Measurements from ENCODE around the gene CTNNA2. TPM values are rescaled to one million over a fixed set of nuclear protein-coding genes. Genes with fewer than 3 reads are reported as not detected.

The CTNNA2 gene
- total RNA-seq, 2 donors from 2014 or later: 0.37 to 0.92 TPM

- ATAC-seq (no peak), DNase-seq (no peak)
- intact Hi-C loops (cut with DNase I, micrococcal nuclease): no loop called here
Measured at GRCh38 chr2:79944205-79944604, 431.4 kb downstream of the CTNNA2 start.

GRCh38 chr2:79945653-79946445 is 433.0 kb downstream of the CTNNA2 start:
- intact Hi-C loops (cut with DNase I, micrococcal nuclease): no loop called here
- ATAC-seq (no peak), DNase-seq (no peak)

- DNase-seq (no peak), ATAC-seq (no peak)
- intact Hi-C loops (cut with DNase I, micrococcal nuclease): no loop called here
Measured at GRCh38 chr2:79947751-79948150, 434.9 kb downstream of the CTNNA2 start.

GRCh38 chr2:79950526-79950925 is 437.7 kb downstream of the CTNNA2 start:
- ATAC-seq (no peak), DNase-seq (no peak)
- intact Hi-C loops (cut with DNase I, micrococcal nuclease): no loop called here

- ATAC-seq (no peak), DNase-seq (no peak)
- intact Hi-C loops (cut with DNase I, micrococcal nuclease): no loop called here
Measured at GRCh38 chr2:79952616-79953015, 439.8 kb downstream of the CTNNA2 start.

GRCh38 chr2:79960035-79960434 is 447.2 kb downstream of the CTNNA2 start:
- no peak for DNase-seq
- ATAC-seq: no peak
- intact Hi-C loops (cut with DNase I, micrococcal nuclease): no loop called here

- peak; percentile 17 to 52 for DNase-seq
Measured at GRCh38 chr2:79960519-79960918, 447.7 kb downstream of the CTNNA2 start.

GRCh38 chr2:79964966-79965365 is 452.1 kb downstream of the CTNNA2 start:
- no peak for DNase-seq
- ATAC-seq: no peak
- intact Hi-C loops (cut with DNase I, micrococcal nuclease): no loop called here

More at GRCh38 chr2:79960519-79960918, 447.7 kb downstream of the CTNNA2 start:
- peak; percentile 93 for ATAC-seq
- intact Hi-C loops (cut with DNase I, micrococcal nuclease): no loop called here

- intact Hi-C loops (cut with DNase I, micrococcal nuclease): no loop called here
- DNase-seq (no peak), ATAC-seq (peak; percentile 86)
Measured at GRCh38 chr2:79966369-79966768, 453.5 kb downstream of the CTNNA2 start.

- DNase-seq (peak in 1 of 2 donors; percentile 29), ATAC-seq (peak; percentile 78)
- intact Hi-C loops (cut with DNase I, micrococcal nuclease): no loop called here
Measured at GRCh38 chr2:79966882-79967281, 454.0 kb downstream of the CTNNA2 start.

GRCh38 chr2:79971807-79972206 is 459.0 kb downstream of the CTNNA2 start:
- no peak for ATAC-seq
- DNase-seq: no peak
- intact Hi-C loops (cut with DNase I, micrococcal nuclease): no loop called here

GRCh38 chr2:79972661-79973060 is 459.8 kb downstream of the CTNNA2 start:
- ATAC-seq: no peak
- intact Hi-C loops (cut with DNase I, micrococcal nuclease): no loop called here
- no peak for DNase-seq

- no peak for ATAC-seq
- intact Hi-C loops (cut with DNase I, micrococcal nuclease): no loop called here
- no peak for DNase-seq
Measured at GRCh38 chr2:79975791-79976565, 463.1 kb downstream of the CTNNA2 start.

GRCh38 chr2:79977792-79978191 is 464.9 kb downstream of the CTNNA2 start:
- intact Hi-C loops (cut with DNase I, micrococcal nuclease): no loop called here
- DNase-seq (no peak), ATAC-seq (no peak)

- intact Hi-C loops (cut with DNase I, micrococcal nuclease): no loop called here
- no peak for DNase-seq
- ATAC-seq: no peak
Measured at GRCh38 chr2:79980116-79980515, 467.3 kb downstream of the CTNNA2 start.

- ATAC-seq: no peak
- DNase-seq: no peak
- intact Hi-C loops (cut with DNase I, micrococcal nuclease): no loop called here
Measured at GRCh38 chr2:79980816-79981215, 468.0 kb downstream of the CTNNA2 start.

- intact Hi-C loops (cut with DNase I, micrococcal nuclease): no loop called here
- DNase-seq (no peak), ATAC-seq (no peak)
Measured at GRCh38 chr2:79981316-79981715, 468.5 kb downstream of the CTNNA2 start.

- peak; percentile 86 for ATAC-seq
- intact Hi-C loops (cut with DNase I, micrococcal nuclease): no loop called here
- DNase-seq: peak in 1 of 2 donors; percentile 70
Measured at GRCh38 chr2:79982445-79982844, 469.6 kb downstream of the CTNNA2 start.

GRCh38 chr2:79984476-79984875 is 471.6 kb downstream of the CTNNA2 start:
- intact Hi-C loops (cut with DNase I, micrococcal nuclease): no loop called here
- no peak for ATAC-seq

GRCh38 chr2:79985145-79985544 is 472.3 kb downstream of the CTNNA2 start:
- intact Hi-C loops (cut with DNase I, micrococcal nuclease): no loop called here
- no peak for ATAC-seq

More at GRCh38 chr2:79984476-79984875, 471.6 kb downstream of the CTNNA2 start:
- DNase-seq: no peak

More at GRCh38 chr2:79985145-79985544, 472.3 kb downstream of the CTNNA2 start:
- no peak for DNase-seq

All from left colon (tissue), 2 donors.